NOMO-1 (cell line): ENCODE results near the gene CAST.

Experiments used
- DNase-seq, 2 experiments: peaks; one replicate each; lab custom pipeline; 2025; ENCODE audit not compliant: unreplicated experiment in 2 of 2; lab: John Stamatoyannopoulos, UW

Gene CAST

DNA sequence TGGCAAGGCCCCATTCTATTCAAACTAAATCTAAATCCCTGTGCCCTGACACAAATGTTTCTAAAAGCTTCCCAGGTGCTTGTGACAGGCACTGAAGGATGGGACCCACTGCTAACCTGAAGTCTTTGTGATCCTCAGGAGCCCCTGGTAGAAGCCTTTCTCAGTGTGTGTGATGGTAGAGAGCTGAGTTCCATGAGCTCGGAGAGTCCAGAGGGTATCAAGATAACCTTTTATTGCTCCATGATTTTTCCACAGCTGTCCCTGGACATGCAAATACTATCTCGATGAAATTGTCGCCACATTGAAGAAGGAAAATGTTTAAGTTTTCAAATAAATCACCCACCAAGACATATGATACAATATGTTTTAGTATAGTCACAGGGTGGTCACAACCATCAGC, 7.7 kb downstream of the CAST start:
- DNase-seq = no peak

DNA sequence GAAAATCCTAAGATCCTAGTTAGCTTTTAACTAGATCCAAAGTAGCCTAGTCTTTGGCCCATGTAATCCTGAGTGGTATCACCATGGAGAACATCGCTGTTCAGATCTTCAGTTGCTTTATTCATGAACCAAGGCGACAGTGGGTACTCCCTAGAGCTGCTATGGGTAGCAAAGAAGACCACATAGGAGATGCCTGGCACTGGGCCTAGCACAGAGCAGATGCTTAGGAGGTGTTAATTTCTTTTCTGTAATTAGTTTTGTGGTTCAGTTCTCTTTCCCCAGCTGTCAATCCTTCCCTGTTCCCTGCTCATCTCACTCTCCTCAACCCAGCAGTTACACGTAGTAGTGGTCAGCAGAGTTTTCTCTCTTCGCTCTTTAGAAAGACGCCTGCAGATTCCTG, 9.3 kb downstream of the CAST start:
- DNase-seq = no peak

DNA sequence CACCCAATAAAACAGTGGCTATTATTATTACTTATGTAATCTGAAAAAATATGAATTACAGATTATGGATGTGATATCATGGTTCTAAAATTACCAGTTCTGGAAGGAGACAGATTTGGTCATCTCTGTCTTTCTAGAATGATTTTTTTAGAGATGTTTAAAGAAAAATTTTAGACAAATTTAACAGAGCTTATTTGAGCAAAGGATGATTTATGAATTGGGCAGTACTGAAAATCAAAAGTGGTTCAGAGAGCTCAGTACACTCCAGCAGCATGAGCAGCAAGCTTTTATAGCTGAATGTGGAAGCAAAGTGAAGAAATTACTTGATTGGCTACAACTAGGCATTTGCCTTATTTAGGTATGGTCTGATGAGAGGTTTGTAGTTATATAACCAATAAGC, 11.0 kb downstream of the CAST start:
- DNase-seq = no peak

DNA sequence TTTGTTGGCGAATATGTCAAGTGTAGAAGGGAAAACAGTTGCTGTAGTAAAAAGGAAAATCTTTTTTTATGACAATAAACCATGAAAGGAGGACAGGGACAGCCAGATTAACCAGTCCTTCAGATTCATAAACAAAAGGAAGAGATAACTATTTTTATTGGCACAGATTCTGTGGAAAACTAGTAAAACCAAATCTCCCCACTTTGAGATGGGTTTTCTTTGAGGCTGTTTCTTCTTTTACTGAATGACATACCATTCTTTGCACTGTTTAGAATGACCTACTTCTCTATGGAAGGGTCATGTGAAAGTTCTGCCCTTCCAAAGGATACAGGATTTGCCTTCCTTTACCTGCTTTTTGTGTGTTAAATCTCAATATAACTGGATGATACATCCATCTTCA, 13.7 kb downstream of the CAST start:
- DNase-seq = no peak

DNA sequence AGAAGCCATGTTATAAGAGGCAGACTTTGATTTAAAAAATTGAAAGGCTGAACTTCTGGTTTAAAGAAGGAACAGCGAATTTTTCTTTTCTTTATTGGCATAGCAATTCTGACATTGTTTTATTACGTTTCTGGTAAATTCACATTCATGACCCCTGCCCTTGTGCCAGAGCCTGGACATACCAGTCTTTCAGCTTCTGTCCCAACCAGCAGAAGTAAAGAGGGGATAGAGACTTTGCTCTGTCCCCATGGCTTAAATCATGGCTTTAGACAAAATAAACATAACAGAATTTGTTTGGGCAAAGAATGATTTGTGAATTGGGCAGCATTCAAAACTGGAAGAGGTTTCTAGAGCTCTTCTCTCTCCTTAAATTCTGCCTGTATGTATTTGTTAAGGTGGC, 15.3 kb downstream of the CAST start:
- no peak for DNase-seq

DNA sequence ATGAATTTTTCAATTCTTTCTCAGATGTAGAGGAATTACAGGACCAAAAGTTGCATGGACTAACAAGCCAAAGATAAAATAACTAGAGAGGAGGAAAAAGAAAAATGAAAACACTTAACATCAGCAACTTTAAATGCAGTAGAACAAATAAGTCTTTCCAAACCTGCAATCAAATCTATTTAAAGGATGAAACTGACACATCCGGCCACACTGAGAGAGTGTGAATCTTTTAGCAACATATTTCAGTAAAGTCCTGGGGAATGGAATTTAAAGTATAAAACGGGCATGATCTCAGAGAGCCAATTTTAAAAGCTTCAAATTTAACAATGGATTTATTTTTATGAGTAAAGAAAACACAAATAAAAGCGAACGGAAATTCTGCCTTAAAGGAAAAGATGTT, 17.1 kb downstream of the CAST start:
- DNase-seq = peak in 1 of 2 experiments; percentile 3

DNA sequence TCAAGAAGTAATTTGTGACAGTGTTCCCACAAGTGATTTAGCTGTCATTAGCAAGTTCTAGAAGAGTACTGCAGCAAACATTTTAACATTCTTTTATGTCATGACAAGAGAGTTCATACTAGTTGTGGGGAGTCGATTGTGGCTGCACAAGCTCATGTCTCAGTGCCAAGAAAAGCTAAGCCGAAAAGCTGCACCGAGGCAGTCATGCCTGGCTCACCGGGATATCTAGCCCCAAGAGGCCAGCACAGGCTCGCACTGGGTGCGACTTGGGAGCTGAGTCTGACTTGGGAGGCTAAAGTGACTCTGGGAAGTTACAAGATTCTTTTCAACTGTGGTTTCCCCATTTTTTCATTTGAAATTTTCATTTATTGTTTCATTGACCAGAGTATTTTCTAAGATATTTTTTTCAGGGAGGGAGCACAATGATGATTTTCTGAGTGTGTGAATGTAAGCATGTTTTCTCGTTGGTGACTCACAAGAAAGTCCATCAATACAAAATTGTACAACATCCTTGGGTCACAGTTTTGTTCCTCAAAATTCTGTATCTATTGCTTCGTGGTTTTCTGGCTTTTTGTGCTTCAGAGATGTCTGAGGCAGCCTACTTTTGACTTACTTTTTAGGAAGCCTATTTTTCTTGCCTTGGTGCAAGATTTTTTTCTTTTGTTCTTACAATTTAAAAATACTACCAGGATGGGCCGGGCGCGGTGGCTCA, 18.7 kb downstream of the CAST start:
- DNase-seq = peak; percentile 36 to 79

DNA sequence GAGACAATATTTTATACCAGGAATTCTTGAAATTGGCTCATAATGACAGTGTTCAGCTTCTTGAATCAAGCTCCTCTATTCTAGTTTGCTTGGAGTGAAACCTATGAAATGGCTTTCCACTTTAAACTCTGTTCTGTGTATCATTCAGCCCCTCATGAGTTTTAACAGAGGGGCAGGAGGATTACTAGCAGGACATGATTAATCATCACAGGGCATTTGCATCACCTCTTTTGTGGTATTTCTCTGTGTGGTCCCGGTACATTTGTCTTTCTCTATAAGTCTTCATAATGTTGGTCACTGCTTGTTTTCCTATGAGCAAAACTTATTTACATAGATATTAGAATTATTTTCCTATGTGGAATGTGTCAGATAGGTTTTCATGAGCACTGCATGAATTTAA, 21.2 kb downstream of the CAST start:
- DNase-seq = no peak

DNA sequence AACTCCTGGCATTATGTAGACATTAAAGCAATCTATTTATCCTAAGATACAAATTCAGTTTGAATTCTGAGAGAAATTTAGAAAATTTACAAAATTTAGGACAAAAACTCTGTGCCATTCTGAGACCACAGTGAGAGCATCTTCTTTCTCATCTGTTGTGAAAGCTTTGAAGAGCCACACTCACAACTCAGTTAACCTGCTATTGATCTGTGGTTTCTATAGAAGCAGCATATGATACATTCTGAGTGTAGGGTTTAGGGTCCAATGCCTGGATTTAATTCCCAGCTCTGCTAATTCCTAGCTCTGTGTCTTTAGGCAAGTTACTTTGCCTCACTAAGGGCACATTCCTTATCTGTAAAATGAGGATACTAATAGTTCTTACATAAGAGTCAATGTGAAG, 21.6 kb downstream of the CAST start:
- no peak for DNase-seq

DNA sequence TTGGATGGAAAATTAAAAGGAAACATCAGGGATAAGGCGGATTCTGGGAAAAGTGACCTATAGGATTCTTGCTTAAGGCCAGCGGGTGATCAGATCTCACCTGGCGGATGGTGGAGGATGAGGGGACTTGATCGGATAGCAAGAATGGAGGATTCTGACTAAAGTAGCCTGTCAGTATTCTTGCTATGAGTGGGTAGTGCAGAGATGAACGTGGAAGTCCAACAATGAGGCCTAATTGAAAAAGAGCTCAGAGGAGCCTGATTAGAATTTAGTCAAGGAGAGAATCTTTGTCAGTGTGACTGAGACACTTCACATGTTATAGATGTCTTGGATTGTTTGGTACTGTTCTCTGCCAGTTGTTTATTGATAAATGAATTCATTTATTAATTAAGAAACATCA, 24.9 kb downstream of the CAST start:
- DNase-seq = no peak

DNA sequence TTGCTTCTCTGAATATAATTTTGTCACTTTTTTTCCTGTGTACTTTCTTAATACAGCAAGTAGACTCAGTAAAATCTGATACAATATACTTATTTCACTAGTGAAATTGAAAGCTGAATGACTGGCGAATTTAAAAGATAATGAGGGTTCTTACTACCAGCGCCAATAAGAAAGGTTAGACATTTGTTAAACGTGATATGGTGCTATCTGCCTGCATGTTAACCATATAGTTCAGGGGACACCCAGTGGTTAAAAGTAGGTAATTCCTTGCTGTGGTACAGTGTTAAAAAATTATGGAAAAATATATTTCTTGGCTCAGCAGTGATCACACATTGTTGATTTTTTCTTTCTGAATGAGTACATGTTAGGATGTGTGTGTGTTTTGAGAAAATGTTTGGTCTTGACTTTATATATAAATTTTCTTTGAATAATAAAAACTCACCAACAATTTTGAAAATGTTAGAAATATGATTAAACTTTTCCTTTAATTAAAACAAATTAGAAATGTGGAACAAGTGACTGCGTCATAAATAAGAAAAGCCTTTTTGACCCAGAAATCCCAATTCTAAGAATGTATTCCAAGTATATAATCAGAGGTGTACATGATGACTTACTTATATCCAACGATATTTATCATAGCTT, 25.8 kb downstream of the CAST start:
- DNase-seq = peak; percentile 34 to 74

DNA sequence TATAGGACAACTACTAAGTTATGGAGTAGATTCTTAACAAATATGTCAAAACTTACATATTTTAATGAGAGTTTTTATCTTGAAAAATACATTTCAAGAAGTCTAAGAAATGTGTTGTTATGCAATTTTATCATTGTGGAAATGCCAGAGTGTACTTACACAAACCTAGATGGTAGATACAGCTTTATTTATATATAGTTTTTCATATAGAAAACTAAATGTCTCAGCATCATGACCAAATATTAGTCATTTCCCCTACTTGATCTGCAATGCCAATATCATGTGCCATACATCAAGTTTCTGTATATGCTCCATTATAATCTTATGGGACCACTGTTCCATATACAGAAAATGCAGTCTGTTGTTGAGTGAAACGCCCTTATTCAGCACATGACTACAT, 28.7 kb downstream of the CAST start:
- DNase-seq = no peak

DNA sequence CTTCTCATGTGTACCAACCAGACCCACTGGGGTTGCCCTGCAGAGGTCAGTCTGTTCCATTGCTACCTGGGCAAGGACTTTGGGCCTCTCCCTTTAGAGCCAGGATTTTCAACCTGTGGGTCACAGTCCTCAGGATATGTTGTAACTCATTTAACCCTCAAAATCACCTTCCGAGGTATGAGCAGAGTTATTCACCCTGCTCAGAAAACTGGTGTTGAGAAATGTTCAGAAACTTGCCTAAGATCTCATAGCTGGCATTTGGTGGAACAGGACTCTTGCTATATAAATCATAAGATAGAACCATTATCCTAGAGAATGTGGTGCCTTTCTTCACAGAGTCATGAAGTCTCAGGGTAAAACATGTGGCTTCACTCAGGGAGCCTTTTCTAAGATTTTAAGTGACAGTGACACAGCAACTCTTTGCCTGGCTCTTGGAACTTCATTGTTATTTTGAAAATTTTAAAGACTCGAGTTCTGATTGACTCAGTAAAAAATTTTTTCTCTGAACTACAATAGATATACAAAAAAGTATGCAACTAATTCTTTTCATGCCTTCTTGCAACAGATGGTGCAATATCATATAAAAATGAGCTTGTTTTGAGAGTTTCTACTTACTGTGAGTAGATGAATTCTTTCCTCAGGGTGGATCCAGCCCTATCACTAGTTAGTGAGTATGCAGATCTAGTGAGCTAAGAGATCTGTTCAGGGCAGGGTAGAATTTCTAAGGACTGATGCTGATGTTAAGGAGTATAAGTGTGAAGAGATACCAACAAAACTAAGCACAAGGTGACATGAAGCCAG, 29.5 kb downstream of the CAST start:
- no peak for DNase-seq

DNA sequence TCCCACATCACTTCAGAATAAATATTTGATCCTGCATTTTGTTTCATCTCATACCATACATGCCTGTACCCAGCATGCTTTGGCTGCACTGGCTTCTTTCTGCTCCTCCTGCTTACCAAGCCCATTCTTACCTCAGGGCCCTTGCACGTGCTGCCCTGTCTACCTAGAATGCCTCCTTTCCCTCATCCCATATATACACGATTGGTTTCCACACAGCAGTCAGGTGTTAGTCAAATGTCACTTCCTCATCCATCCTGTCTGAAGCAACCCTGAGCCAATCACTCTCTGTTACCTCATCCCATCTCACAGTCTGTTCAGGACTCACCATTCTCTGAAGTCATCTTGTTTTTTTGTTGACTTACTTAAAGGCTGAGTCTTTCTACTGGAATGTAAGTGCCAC, 30.3 kb downstream of the CAST start:
- no peak for DNase-seq

DNA sequence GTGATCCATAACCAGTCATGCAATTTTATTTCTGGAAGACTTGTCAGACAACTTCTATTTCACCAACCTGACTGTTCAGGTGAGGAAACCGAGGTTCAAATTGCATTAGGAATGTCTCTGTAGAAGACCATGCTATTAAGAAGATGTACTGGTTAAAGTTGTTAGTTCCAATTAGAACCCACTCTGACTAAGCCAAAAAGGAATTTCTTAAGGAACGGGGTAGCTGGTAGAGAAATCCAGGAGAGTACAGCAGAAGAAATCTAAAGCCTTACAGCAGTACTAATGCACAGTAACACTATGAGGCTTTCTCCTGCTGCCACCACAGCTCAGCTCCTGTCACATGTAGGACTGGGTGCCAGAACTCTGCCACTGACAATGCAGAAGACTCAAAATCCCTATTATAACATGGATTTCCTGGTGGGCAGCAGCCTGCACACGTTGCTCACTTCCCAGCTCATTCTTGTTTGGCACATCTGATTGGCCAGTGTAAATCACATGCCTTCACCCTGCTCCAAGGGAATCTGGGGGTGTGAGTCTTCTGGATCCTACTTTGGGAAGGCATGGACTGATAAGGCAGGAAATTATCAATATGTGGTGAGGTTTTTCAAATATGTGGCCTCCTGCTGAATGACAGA, 37.1 kb downstream of the CAST start:
- DNase-seq = no peak

DNA sequence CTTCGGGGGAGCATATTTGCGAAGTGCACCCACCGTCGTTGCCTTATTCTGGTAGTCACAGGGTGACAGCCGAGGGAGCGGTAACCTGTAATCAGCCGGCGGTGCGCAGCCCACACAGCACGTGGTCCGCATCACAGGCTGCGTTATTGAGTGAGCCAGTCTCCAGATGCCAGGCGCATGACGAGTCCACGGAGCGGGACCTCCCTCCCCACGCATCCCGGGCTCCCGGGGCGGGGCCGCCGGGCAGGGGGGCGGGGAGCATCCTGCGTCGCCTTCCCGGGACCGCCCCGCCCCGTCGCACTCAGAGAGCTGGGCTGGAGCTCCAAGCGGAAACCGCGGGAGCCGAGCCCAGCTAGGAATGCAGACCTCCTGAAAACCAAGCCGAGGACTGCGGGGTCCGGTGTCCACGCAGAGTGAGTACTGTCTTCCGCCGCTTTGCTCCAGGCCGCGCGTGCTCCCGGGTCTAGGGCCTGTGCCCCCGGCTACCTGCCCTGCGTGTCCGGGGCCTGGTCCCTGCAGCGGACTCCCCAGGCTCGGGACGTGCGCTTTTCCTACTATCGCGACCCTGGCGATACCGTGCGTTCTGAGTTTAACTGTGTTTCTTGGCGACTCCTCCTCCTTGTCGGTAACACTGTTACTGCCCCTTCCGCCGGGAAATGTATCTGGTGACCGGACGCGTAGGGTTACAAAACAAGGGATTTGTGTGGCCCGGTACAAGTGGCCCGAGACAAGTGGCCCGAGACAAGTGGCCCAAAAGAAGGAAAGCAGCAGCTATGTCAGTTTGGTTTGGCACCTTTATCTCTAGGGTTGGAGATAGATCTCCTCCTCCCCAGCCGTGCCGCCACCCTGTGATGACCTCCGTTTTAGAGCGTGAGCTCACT, 40.6 kb downstream of the CAST start:
- no peak for DNase-seq

DNA sequence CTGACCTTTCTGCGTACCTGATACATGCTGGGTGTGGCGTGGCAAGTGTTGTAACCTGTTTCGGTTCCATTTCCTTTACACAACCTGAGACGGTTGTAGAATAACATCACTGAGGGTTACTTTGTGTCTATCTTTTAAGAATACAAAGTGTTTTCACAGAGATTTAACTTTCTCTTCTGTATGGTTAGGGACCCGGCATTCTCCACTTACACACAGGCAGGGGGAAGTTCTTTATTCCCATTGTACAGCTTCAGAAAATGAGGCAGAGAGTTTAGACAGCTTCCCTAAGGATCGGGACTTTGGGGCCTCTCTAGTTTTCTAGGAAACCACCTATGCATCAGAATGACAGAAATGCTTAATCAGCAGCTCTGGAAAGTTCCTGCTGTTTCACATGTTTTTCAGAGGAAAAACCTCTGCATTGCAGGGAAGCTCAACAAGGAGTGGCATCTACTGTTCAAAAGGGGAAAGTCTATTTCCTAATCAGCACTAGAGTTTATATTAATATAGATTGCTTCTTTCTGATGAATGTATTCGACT, 41.3 kb downstream of the CAST start:
- DNase-seq = no peak

DNA sequence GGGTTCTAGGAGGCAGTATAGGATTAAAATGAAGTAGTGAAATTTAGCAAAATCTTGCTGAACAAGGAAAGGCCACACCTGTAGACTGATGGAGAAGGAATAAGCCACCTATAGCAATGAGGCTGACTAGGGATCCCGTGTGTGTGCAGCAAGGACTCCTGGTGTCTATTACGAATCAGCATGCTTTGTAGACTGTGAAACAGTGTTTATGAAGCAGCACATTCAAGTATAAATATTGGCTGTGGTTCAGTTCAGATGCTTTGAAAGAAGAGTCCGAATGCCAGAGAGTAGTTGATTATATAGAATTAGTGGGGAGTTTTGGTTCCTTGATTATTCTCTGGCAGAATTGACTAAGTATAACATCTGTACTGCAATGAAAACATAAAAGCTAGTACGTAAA, 41.8 kb downstream of the CAST start:
- DNase-seq = no peak

DNA sequence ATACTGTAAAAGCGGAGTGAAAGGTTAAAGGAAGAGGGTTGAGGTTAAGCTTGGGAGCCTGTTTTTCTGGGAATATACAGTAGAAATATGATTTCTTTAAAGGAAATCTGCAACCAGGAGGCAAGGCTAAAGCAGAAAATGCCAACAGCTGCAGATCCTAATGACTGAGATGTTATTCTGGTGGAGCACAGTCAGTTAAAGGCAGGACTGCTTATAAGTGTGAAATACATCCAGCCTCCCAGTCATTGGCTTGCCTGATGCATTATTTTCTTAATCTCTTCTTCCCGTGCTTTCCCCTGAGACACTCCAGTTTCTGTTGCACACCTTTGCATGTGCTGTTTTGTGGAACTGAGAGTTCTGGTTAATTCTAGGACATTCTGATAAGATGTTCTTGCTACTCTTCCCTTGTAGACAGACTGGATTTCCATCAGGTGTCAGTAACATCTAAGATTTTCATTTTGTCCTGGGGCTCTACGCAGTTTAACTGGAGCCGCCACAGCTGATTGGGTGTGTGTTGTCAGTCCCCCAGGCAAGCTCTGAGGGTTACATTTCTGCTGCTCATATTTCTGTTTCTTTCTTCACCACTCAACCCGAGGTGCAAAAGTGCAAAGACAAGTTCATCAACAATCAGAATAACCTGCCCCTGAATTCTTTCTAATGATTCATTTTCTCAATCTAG, 44.4 kb downstream of the CAST start:
- DNase-seq = no peak

DNA sequence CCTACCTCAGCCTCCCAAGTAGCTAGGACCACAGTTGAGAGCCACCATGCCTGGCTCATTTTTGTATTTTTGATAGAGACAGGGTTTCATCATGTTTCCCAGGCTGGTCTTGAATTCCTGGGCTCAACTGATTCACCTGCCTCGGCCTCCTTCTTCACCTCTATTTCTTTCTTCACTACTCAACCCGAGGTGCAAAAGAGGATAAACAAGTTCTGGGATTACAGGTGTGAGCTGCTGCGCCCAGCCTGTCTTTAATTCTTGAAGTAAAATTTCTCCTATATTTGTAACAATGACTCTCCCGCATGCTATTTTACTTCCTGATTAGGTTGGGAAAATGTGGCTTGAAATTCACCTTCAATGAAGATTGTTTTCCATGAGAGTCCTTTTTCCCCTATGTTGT, 46.4 kb downstream of the CAST start:
- DNase-seq = no peak
